ENCODE results near the gene IMMP2L.
"Not testable (repeated sequence)": the region's sequence is repeated elsewhere in the genome, so short reads cannot be mapped to it uniquely, and the experiment has no call there.

IMMP2L gene

GRCh38 chr7:111312966-111313365, 249.3 kb downstream of the IMMP2L start:
- Histone ChIP-seq H3K36me3 (ENCODE audit: insufficient read depth, low read length) (no peaks in the 10 kb centered on the region), H3K4me1 (ENCODE audit: insufficient read depth, low read length) (no peaks in the 10 kb centered on the region), H3K9me3 (ENCODE audit: control insufficient read depth, insufficient read depth, low read length) (no peaks in the 10 kb centered on the region), H3K9ac (ENCODE audit: low read depth, low read length) (no peak overlapping the region)

GRCh38 chr7:111308691-111309090, 253.6 kb downstream of the IMMP2L start:
- H3K9me3 ChIP-seq (ENCODE audit: control insufficient read depth, insufficient read depth, low read length) = no peaks in the 10 kb centered on the region
- H3K9ac ChIP-seq (ENCODE audit: low read depth, low read length) = no peak overlapping the region
- H3K4me1 ChIP-seq (ENCODE audit: insufficient read depth, low read length) = no peaks in the 10 kb centered on the region
- no peaks in the 10 kb centered on the region for H3K36me3 ChIP-seq (ENCODE audit: insufficient read depth, low read length)

GRCh38 chr7:111301891-111302290, 260.4 kb downstream of the IMMP2L start:
- Histone ChIP-seq H3K9me3 (ENCODE audit: control insufficient read depth, insufficient read depth, low read length) (no peaks in the 10 kb centered on the region), H3K9ac (ENCODE audit: low read depth, low read length) (no peak overlapping the region), H3K36me3 (ENCODE audit: insufficient read depth, low read length) (no peaks in the 10 kb centered on the region)

GRCh38 chr7:111294494-111294893, 267.8 kb downstream of the IMMP2L start:
- no peaks in the 10 kb centered on the region for H3K9me3 ChIP-seq (ENCODE audit: control insufficient read depth, insufficient read depth, low read length)
- no peaks in the 10 kb centered on the region for H3K4me1 ChIP-seq (ENCODE audit: insufficient read depth, low read length)
- no peaks in the 10 kb centered on the region for H3K36me3 ChIP-seq (ENCODE audit: insufficient read depth, low read length)
- H3K9ac ChIP-seq (ENCODE audit: low read depth, low read length) = no peak overlapping the region

More at GRCh38 chr7:111301891-111302290, 260.4 kb downstream of the IMMP2L start:
- H3K4me1 ChIP-seq (ENCODE audit: insufficient read depth, low read length) = no peaks in the 10 kb centered on the region

GRCh38 chr7:111292026-111292470, 270.2 kb downstream of the IMMP2L start:
- Histone ChIP-seq H3K4me1 (ENCODE audit: insufficient read depth, low read length) (no peaks in the 10 kb centered on the region), H3K36me3 (ENCODE audit: insufficient read depth, low read length) (no peaks in the 10 kb centered on the region), H3K9ac (ENCODE audit: low read depth, low read length) (no peak overlapping the region), H3K9me3 (ENCODE audit: control insufficient read depth, insufficient read depth, low read length) (no peaks in the 10 kb centered on the region)

GRCh38 chr7:111290982-111291381, 271.3 kb downstream of the IMMP2L start:
- H3K9ac ChIP-seq (ENCODE audit: low read depth, low read length) = no peak overlapping the region
- H3K9me3 ChIP-seq (ENCODE audit: control insufficient read depth, insufficient read depth, low read length) = no peaks in the 10 kb centered on the region
- H3K36me3 ChIP-seq (ENCODE audit: insufficient read depth, low read length) = no peaks in the 10 kb centered on the region
- no peaks in the 10 kb centered on the region for H3K4me1 ChIP-seq (ENCODE audit: insufficient read depth, low read length)

- no peaks in the 10 kb centered on the region for H3K36me3 ChIP-seq (ENCODE audit: insufficient read depth, low read length)
- no peak overlapping the region for H3K9ac ChIP-seq (ENCODE audit: low read depth, low read length)
- H3K4me1 ChIP-seq (ENCODE audit: insufficient read depth, low read length) = no peaks in the 10 kb centered on the region
- H3K9me3 ChIP-seq (ENCODE audit: control insufficient read depth, insufficient read depth, low read length) = no peaks in the 10 kb centered on the region
Measured at GRCh38 chr7:111290419-111290818, 271.9 kb downstream of the IMMP2L start.

- H3K4me1 ChIP-seq (ENCODE audit: insufficient read depth, low read length); H3K36me3 ChIP-seq (ENCODE audit: insufficient read depth, low read length); H3K9me3 ChIP-seq (ENCODE audit: control insufficient read depth, insufficient read depth, low read length); H3K9ac ChIP-seq (ENCODE audit: low read depth, low read length): not testable (repeated sequence)
Measured at GRCh38 chr7:111288441-111288840, 273.9 kb downstream of the IMMP2L start.

- no peak overlapping the region for H3K9ac ChIP-seq (ENCODE audit: low read depth, low read length)
- H3K9me3 ChIP-seq (ENCODE audit: control insufficient read depth, insufficient read depth, low read length) = no peaks in the 10 kb centered on the region
- H3K4me1 ChIP-seq (ENCODE audit: insufficient read depth, low read length) = no peaks in the 10 kb centered on the region
- no peaks in the 10 kb centered on the region for H3K36me3 ChIP-seq (ENCODE audit: insufficient read depth, low read length)
Measured at GRCh38 chr7:111282626-111283025, 279.7 kb downstream of the IMMP2L start.

GRCh38 chr7:111274857-111275256, 287.4 kb downstream of the IMMP2L start:
- no peak overlapping the region for H3K9ac ChIP-seq (ENCODE audit: low read depth, low read length)
- H3K9me3 ChIP-seq (ENCODE audit: control insufficient read depth, insufficient read depth, low read length) = no peaks in the 10 kb centered on the region
- no peaks in the 10 kb centered on the region for H3K4me1 ChIP-seq (ENCODE audit: insufficient read depth, low read length)
- H3K36me3 ChIP-seq (ENCODE audit: insufficient read depth, low read length) = no peaks in the 10 kb centered on the region

GRCh38 chr7:111272092-111272491, 290.2 kb downstream of the IMMP2L start:
- H3K36me3 ChIP-seq (ENCODE audit: insufficient read depth, low read length) = no peaks in the 10 kb centered on the region
- H3K9me3 ChIP-seq (ENCODE audit: control insufficient read depth, insufficient read depth, low read length) = no peaks in the 10 kb centered on the region
- H3K4me1 ChIP-seq (ENCODE audit: insufficient read depth, low read length) = no peaks in the 10 kb centered on the region
- no peak overlapping the region for H3K9ac ChIP-seq (ENCODE audit: low read depth, low read length)

- not testable (repeated sequence) for H3K4me1 ChIP-seq (ENCODE audit: insufficient read depth, low read length); H3K9me3 ChIP-seq (ENCODE audit: control insufficient read depth, insufficient read depth, low read length); H3K9ac ChIP-seq (ENCODE audit: low read depth, low read length); H3K36me3 ChIP-seq (ENCODE audit: insufficient read depth, low read length)
Measured at GRCh38 chr7:111270794-111271193, 291.5 kb downstream of the IMMP2L start.

- H3K9ac ChIP-seq (ENCODE audit: low read depth, low read length) = no peak overlapping the region
- no peaks in the 10 kb centered on the region for H3K9me3 ChIP-seq (ENCODE audit: control insufficient read depth, insufficient read depth, low read length)
- H3K4me1 ChIP-seq (ENCODE audit: insufficient read depth, low read length) = no peaks in the 10 kb centered on the region
- H3K36me3 ChIP-seq (ENCODE audit: insufficient read depth, low read length) = no peaks in the 10 kb centered on the region
Measured at GRCh38 chr7:111268941-111269340, 293.4 kb downstream of the IMMP2L start.

GRCh38 chr7:111266613-111267012, 295.7 kb downstream of the IMMP2L start:
- Histone ChIP-seq H3K9ac (ENCODE audit: low read depth, low read length) (no peak overlapping the region), H3K4me1 (ENCODE audit: insufficient read depth, low read length) (no peaks in the 10 kb centered on the region), H3K9me3 (ENCODE audit: control insufficient read depth, insufficient read depth, low read length) (no peaks in the 10 kb centered on the region), H3K36me3 (ENCODE audit: insufficient read depth, low read length) (no peaks in the 10 kb centered on the region)

- H3K4me1 ChIP-seq (ENCODE audit: insufficient read depth, low read length) = no peaks in the 10 kb centered on the region
- no peak overlapping the region for H3K9ac ChIP-seq (ENCODE audit: low read depth, low read length)
- H3K36me3 ChIP-seq (ENCODE audit: insufficient read depth, low read length) = no peaks in the 10 kb centered on the region
- no peaks in the 10 kb centered on the region for H3K9me3 ChIP-seq (ENCODE audit: control insufficient read depth, insufficient read depth, low read length)
Measured at GRCh38 chr7:111265394-111265793, 296.9 kb downstream of the IMMP2L start.

- Histone ChIP-seq H3K36me3 (ENCODE audit: insufficient read depth, low read length) (no peaks in the 10 kb centered on the region), H3K4me1 (ENCODE audit: insufficient read depth, low read length) (no peaks in the 10 kb centered on the region), H3K9ac (ENCODE audit: low read depth, low read length) (no peak overlapping the region), H3K9me3 (ENCODE audit: control insufficient read depth, insufficient read depth, low read length) (no peaks in the 10 kb centered on the region)
Measured at GRCh38 chr7:111264981-111265380, 297.3 kb downstream of the IMMP2L start.
